HG03139 (cell line): Measurements from ENCODE around the gene ATXN1.
"Not testable (repeated sequence)": the region's sequence is repeated elsewhere in the genome, so short reads cannot be mapped to it uniquely, and the experiment has no call there.

Source experiments
- ATAC-seq: cut with Tn5 transposase; IDR thresholded peaks from one replicate; pipeline ENCODE4 v1.9.1; 2021; ENCODE audit not compliant: unreplicated experiment

Gene ATXN1

DNA sequence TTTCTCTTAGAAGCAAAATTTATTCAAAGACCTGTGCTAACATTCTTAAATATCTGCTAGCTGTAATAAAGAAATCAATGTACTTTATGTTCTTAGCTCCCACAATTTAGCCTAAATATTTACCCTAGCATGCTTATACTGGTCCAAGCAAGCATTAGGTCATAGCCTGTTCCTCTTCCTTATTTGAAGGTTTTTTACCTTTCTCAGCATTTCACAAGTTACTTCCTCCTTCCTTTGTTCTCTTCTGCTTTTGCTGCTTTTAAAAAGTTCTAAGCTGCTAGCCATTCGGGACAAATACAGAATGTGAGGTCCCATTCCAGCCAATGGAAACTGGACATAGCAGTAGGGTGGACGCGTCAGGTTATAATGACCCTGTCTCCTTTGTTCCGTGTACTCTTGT lies 354.7 kb downstream of the ATXN1 start:
- not testable (repeated sequence) for ATAC-seq

DNA sequence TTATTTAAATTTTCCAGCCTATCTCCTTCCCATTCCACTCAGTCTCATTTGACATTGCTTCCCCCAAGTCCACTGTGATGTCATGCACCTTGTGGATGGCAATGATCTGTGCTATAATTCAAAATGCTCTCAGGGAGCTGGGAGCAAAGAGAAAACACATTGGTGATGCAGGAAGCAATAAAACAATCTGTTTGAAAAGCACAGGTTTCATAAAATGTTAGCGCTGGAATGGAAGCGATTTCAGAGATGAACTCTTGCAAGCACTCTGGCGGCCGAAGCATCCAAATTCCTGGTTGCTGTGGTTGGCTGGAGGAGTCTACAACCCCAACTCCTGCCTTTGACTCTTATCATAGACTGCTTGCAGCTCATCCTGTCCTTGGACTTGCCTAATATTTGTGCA lies 355.9 kb downstream of the ATXN1 start:
- no peak for ATAC-seq

GRCh38 chr6:16404456-16404855 lies 356.8 kb downstream of the ATXN1 start:
- ATAC-seq, result no peak

DNA sequence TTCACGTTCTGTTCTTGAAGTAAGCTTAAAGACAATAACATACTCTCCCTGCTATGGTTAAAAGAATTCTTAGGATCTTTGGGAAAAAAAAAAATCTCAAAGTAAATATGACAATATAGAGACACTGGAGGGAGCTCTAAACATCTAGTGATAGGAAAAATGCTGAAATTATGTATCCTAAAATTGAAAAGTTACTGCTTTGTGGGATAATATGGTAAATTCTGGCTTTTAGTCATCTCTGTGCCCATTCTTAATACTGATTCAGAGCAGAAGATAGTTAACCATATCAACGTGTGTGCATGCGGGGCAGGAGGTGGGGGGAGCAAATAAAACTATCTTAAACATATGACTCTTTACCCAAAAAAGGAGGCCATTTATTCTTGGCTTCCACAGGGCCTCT lies 357.4 kb downstream of the ATXN1 start:
- no peak for ATAC-seq

DNA sequence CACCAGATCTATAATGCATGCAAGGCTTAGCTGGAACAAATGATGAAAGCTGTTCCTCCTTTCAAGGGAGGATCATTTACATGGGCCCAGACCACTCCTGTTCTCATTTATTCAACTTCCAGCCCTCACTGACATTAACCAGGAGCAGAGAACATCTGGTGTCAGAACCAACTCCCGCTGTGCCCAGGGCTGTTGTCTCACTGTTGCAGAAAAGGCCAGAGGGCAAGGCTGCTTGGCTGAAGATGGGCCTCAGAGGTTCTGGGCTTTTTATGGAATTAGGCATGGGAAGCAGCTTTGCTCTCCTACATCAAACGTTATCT lies 358.7 kb downstream of the ATXN1 start:
- ATAC-seq, result no peak

DNA sequence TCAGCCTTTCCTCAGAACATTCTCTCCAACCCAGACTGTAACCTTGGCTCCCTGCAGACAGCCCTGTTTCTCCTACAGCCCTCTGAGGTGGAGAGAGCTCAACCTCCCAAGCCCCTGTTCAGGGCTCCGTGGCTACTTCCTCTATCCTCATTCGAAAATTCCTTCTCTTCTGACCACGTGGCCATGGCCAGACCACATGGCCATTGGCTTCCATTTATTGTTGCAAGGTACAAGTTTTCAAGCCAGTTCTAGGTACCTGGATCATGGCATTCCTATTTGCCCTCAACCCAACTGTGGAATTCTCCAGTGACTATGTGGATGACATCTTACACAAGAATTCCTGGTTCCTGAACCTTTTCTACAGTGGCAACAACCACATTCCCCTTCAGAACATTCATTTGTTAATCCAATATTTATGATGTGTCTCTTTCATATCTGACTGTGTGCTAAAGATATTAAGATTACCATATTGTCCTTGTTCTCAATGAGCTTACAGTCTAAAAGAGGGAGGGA lies 361.0 kb downstream of the ATXN1 start:
- ATAC-seq, result no peak

- ATAC-seq, result no peak
Measured at GRCh38 chr6:16399695-16400094, 361.6 kb downstream of the ATXN1 start.

DNA sequence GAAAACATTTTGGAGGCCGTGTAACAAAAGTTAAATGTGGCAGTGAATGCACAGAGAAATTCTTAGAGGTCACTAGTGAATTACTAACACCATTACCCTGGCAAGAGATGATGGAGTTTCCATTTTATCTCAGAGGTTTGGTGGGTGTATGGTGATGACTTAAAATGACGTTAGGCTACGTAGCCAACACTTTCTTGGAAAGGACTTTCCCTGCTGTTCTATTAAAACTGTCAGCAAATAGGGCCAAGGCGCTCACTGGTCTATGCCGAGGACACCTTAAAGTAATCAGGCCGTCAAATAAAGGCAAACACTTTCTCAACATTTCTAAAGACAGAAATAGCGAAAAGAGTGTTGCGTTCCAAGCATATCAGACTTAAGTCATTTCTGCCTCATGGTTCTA lies 362.1 kb downstream of the ATXN1 start:
- no peak for ATAC-seq

GRCh38 chr6:16398587-16398986 lies 362.7 kb downstream of the ATXN1 start:
- ATAC-seq, result no peak

- no peak for ATAC-seq
Measured at GRCh38 chr6:16397623-16398022, 363.6 kb downstream of the ATXN1 start.

DNA sequence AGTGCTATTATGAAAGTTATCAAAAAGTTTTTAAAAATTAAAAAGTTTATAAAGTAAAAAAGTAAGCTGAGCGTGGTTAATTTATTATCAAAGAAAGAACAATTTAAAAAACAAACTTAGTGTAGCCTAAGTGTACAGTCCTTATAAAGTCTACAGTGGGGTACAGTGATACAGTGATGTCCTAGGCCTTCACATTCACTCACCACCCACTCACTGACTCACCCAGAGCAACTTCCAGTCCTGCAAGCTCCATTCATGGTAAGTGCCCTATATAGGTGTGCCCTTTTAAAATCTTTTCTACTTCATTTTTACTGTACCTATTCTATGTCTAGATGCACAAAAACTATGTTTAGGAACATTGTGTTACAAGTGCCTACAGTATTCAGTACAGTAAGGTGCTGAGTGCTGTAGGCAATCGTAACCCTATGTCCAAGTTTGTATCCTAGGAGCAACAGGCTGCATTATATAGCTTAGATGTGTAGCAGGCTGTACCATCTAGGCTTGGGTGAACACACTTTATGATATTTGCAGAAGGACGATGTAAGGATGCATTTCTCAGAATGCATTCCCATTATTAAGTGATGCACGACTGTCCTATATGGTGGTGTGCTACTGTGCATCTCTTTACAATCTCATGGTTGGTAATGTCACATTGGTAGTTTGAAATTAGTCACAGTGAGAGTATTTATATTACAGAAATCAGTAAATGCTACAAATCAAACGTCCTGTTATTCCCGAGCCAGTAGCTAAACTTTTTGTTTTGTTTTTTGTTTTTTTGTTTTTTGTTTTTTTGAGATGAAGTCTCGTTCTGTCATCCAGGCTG lies 364.6 kb downstream of the ATXN1 start:
- no peak for ATAC-seq

DNA sequence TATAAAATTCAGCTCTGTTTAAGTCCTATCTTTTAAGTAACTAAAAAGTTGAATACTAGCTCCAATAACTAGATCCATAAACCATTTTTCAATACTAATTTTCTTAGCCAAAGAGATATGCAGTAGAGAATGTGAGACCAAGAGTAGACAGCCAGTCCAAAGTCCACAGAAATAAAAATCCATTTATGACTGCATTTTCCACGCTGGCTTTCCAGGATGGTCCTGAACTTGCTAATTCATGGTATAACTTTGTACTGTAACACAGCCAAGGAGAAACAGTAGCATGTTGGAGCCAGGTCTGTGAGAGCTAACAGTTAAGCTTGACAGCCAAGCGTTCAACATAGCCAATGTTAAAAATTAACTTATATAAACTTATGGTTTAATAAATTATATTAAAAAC lies 366.6 kb downstream of the ATXN1 start:
- ATAC-seq, result no peak

GRCh38 chr6:16393326-16393725 lies 367.9 kb downstream of the ATXN1 start:
- no peak for ATAC-seq

DNA sequence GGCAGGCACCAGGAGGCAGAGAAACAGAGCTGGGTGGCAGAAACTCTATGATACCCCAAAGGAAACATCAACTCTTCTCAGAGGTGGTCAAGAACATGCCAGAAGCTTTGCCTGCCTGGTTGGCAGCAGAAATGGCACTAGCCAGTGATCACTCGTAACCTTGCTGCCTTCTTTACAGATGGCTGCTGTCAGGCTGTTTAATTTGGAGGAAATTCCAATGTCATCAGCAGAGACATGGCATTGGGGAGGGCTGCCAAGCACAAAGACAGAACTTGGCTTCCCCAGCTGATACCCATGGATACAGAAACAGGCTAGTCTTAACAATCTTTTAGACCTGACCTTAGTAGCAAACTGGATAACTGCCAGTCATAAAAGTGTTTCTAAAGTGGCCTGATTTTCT lies 369.2 kb downstream of the ATXN1 start:
- no peak for ATAC-seq

- no peak for ATAC-seq
Measured at GRCh38 chr6:16391451-16391912, 369.8 kb downstream of the ATXN1 start.

GRCh38 chr6:16390909-16391450 lies 370.3 kb downstream of the ATXN1 start:
- not testable (repeated sequence) for ATAC-seq

DNA sequence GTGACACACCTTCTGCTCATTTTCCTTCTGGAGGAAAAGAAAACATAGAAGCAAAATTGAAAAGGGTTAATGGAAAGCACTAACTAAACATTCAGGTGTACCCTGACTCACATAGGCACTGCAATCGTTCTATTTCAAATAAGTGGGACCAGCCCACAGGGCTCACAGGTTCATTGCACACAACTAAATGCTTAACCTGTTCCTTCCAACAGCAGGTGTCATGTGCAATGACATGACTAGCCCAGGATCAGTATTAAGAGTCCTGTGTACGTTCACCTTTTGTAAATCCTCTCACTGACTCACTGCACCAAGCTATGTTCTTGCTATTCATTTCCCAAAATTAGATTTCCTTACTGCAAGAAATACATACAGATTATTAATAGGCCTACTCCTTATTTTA lies 371.6 kb downstream of the ATXN1 start:
- no peak for ATAC-seq

DNA sequence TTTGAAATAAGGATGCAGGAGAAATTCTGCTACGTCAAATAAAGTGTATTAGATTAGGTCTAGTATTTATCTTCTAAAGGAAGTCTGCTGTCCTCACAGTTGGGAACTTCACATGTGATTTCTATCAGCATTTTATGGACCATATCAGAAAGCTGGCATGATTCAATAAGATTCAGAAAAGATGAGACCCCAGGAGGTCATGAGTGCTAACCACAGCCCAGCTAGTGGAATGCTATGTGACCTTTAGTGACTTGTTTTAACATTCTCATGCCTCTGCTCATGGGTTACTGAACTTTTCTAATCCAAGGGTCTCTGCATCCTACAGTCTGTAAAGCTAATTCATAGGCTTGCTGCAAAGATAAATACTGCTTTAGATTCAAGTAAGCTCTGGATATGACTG lies 372.8 kb downstream of the ATXN1 start:
- no peak for ATAC-seq

DNA sequence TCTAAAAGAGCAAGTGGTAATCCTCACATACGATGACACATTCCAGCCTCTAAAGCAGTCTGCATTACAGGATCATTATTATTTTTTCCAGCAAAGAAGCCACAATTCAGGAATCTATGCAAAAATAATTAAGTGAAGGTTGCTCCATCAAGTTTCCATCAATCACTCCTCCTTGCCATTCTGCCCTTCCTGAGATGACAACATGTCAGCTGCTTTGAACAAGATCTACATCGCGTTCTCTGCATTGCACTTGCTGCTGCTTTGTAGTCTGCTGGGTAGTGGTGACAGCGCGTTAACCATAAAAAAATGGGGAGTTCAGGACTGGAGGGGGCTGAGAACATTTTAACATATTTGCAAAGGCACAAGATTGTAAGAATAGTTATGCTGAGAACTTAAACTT lies 375.2 kb downstream of the ATXN1 start:
- no peak for ATAC-seq

DNA sequence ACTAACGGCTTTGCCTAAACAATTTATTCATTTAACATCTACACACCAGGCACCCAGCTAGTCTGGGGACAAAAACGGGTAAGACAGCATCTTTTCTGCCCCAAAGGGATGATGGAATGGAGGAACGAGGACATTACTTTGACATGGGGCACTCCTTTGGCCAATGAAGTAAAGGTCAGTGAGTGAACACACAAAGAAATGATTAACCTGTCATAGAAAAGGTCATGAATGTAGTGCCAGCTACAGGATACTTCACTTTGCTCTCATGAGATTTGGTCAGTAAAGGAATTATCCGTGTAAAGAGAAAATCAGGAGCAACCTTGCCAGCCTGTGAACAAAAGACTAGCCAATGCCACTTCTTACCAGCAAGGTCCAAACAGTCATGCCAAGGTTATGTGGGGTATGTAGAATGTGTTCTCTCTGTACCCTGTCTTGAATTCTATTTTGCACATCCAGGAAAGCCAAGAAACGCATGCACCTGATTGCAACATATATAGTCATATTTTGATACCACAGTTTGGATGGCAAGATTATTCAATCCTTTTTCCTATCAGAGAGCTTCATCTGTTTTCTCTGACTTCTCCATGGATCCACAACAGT lies 377.6 kb downstream of the ATXN1 start:
- no peak for ATAC-seq

- ATAC-seq, result not testable (repeated sequence)
Measured at GRCh38 chr6:16381968-16382367, 379.3 kb downstream of the ATXN1 start.

- ATAC-seq, result no peak
Measured at GRCh38 chr6:16380220-16380809, 380.9 kb downstream of the ATXN1 start.
